ENCODE data around the gene KIAA1671.

KIAA1671 gene

DNA sequence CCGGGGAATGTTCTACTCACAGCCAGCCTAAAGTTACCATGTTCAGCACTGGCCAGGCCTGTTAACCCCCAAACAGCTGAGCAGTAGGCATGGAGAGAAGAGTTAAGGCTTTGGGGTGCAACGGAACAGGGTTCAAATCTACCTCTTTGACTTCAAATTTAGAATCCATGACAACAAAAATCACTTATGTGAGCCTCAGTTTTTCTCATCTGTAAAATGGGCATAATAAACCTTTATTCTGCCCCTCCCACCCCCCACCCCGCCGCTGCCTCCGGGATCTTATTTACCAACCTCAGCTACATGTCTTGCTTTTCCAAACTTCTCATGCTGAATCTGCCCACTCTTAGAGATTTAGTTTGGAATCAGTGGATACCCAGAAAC, 134.4 kb downstream of the KIAA1671 start:
- DNase-seq (ENCODE audit: low read depth in 1 of 2, low spot score in 1 of 2): no peak

DNA sequence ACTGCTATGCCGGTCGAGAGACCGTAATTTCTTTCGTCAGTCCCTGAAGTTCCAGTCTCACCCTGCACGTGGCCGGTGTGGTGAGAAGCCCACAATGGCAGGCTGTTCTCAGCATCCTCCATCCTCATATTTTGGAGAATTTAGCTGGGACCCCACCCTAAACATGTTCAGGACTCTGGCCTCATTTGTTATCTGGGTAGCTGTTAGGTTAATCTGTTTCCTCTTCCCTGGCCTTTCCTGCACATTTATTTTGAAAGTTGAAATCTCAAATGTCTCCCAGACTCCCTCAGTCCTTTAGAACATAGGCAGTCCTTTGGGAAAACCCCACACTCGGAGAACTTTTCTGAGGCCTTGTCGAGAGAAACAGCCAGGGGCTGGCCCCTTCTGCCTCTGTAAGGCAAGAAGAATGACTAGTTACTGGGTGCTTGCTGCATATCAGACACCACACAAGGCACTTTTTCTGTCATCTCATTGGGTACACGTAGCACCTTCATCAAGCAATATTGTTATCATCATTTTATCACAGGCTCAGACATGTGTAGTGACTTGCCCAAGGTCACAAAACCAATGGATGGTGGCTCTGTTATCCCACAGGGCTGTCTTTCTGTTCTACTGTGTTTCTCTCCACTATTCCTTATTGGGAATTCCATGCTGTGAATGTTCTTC, 137.8 kb downstream of the KIAA1671 start:
- no peak for DNase-seq (ENCODE audit: low read depth in 1 of 2, low spot score in 1 of 2)

DNA sequence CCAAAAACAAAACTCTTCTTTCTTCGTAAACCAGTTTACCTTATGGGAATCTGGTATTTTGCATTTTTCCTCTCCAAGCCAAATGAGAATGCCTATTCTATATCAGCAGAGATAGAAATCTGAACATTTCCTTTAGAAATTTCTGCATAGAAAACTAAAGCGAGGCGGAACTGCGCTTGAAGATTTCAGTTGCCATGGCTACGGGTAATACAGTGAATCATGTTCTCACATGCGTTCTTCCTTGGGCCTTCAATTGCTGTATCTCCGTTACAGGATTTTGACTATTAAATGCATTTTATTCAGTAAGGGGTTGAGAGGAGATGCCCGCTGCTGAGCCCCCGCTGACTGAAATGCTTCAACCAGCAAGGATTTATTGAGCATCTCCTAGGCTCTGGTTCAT, 138.9 kb downstream of the KIAA1671 start:
- DNase-seq (ENCODE audit: low read depth in 1 of 2, low spot score in 1 of 2): no peak

DNA sequence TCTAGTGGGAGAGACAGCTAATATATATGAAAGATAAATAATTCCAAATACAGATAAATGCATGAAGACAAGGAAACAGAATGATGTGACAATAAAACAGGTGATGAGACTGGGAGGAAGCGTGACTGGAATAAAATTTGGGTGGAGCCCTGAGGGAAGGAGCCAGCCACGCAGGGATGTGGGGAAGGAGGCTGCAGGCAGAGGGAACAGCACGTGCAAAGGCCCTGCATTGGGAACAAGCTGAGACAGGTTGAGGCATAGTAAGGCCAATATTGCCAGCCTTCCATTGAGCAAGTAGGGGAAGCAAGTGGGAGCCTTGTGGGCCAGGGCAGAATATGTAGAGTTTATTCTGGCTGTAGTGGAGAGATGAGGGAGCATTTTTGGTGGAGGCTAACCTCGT, 139.6 kb downstream of the KIAA1671 start:
- DNase-seq (ENCODE audit: low read depth in 1 of 2, low spot score in 1 of 2): no peak

DNA sequence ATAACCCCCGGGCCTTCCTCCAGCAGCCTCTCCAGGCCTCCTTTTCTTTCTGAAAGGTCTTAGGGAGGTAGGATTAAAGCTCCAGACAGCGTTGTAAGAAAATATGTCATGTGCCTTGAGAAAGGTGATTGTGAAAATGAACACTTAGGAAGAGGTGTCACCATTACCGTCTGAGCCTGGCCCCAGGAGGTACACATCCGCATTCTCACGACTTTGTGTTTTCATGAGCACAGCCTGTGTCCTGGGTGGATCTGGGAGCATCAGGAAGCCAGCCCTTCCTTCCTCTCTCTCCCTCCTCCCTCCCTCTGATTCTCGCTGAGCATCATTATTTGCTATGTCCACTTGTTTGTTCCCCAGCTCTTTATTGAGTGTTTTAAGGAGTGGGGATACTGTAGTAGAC, 142.1 kb downstream of the KIAA1671 start:
- no peak for DNase-seq (ENCODE audit: low read depth in 1 of 2, low spot score in 1 of 2)

DNA sequence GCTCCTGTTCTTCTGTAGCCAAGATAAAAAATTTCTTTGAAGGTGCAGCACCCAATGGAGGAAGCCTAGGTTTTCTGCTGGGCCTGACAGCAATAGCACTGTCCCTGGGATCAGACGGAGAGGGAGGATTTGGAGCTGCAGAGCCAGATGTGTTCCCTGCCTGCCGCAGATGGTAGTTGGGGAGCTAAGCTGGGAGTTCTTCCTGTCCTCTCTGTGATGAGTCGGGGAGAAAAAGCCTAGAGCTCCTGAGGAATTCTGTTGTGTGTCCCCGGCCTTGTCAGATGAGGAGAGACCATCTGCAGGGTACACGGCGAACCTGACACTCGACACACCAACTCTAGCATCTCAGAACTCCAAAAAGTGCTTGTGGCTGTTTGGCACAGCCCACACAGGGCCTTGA, 143.4 kb downstream of the KIAA1671 start:
- DNase-seq (ENCODE audit: low read depth in 1 of 2, low spot score in 1 of 2): no peak

DNA sequence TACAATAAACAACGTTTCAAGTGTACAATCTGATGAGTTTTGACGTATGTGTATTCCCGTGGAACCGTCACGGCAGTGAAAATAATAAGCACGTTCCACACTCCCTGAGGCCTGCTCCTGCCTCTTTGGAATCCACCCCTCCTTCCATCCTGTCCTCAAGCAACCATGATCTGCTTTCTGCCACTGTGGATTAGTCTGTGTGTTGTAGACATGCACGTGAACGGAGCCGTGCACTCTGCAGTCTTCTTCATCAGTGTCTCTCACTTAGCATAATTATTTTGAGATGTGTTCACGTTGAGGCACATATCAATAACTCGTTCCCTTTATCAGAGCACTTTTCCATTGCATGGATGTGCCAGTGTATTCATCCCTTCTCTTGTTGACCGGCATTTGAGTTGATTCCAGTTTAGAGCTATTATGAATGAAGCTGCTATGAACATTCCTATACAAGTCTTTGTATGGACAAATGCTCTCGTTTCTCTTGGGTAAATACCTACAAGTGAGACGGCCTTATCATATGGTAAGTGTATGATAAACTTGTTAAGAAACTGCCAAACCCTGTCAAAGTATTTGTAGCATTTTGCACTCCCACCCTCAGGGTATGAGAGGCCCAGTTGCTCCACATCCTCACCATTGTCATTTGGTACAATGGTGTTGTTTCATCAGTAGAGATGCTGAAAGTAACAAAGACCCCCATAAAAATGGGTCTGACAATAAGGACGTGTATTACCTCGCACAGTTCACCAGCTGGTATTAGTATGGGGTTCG, 144.3 kb downstream of the KIAA1671 start:
- DNase-seq (ENCODE audit: low read depth in 1 of 2, low spot score in 1 of 2): no peak

DNA sequence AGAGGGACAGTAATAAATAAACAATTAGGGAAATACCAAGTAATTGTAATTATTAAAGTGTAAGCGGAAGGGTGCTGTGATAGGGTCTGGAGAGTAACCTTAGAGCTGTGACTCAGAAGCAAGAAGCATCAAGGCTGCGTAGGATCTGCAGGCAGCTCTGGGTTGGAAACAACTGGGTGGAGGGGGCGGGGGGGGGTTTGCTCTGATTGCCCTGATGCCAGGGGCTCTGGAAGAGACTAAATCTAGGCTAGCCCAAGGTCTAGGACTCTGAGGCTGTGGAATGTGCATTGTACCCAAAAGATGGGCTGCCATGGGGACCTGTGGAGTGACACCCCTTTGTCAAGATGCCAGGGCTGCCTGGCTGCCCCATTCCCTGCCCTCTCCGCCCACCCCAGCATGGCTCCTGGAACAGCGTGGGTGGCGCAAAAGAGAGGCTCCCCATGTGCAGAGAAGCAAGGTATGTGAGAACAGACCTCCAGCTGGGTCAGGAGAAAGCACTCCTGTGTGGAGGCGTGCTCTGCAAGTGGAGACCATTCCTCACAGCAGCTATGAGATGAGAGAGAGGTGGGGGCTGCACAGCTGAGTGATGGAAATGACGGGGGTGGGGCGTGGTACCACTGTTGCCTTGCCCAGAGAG, 146.0 kb downstream of the KIAA1671 start:
- no peak for DNase-seq (ENCODE audit: low read depth in 1 of 2, low spot score in 1 of 2)

DNA sequence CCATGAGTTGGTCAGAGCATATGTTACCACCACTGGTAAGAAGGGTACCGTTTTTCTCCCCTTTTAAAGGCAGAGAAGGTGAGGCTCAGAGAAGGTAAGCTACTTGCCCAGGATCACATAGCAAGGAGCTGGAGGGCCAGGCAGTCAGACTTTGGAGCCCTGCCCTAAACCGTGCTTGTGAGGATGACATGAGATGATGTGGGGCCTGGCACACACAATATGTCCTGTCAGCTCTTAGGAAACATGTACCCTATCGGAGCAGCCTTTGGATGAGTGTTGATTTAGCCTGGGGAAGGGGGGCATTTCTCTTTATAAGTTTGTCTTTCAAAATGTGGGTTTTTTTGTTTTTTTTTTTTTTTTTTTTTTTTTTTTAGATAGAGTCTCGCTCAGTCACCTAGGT, 146.7 kb downstream of the KIAA1671 start:
- no peak for DNase-seq (ENCODE audit: low read depth in 1 of 2, low spot score in 1 of 2)

DNA sequence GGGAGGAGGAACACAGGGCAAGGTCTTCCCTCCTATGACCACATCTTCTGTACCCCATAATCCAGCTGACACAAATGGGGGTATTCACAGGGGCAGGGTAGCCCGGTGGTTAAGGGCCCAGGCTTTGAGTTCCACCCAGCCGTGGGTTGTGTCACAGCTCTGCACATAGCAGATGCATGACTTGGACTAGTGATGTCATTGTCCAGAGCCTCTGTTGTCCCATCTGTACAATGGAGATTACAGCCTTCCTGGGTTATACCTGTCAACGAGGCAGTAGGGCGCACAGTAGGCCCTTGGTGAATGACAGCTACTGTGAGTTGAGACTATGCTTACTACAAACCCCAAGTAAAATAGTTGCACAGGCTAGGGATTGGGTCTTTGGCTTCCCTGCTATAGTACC, 147.9 kb downstream of the KIAA1671 start:
- no peak for DNase-seq (ENCODE audit: low read depth in 1 of 2, low spot score in 1 of 2)

DNA sequence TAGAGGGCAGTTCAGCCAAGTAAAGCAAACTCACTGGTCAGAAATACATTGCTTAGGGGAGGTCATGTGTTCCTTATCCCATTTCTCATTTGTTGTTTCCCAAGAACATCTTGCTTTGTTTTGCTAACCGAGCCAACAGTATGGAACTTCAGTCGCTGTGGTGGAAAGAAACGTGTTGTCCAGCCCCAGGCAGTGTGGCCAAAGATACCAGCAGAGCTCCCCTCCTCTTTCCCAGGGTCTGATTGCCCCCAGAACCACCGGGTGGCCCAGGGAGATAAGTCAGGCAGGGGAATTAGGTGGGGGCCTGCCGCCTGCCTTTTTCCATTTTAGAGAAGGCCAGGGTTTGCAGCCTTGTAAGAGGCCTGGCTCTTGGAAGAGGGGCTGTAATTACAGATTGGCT, 148.4 kb downstream of the KIAA1671 start:
- DNase-seq (ENCODE audit: low read depth in 1 of 2, low spot score in 1 of 2): no peak

DNA sequence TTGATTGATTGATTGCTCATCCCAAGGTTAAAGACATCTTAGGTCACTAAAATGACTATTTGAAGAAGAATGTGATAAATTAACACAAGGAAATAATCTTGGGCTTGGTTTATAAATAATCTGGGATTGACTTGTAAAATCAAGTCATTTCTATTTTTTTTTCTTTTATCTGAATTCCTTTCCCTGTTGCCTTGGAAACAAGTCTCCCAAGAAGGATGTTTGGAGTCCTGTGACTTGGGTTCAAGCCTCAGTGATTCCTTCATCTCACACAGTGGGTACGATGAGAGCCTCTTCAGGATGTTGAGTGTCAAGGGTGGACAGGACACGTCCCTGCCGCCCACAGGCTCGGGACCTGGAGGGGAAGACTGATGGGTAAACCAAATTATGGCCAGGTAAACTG, 149.0 kb downstream of the KIAA1671 start:
- DNase-seq (ENCODE audit: low read depth in 1 of 2, low spot score in 1 of 2): no peak

DNA sequence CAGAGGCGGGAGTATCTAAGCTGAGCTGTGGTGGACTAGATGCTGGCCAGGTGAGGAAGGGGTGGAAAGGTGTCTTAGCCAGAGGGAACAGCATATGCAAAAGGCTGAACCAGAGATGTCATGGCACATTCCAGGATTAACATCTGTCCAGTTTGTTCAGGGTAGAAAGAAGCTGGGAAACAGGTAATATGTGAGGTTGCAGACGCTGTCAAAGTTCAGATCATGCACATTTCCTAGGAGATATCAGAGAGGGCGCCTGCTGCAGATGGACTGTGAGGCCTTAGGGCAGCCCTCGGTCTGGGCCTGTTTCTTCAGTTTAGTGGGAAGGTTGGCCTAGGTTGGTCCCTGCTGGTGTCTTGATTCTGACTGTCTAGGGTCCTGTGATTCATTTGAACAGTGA, 149.5 kb downstream of the KIAA1671 start:
- no peak for DNase-seq (ENCODE audit: low read depth in 1 of 2, low spot score in 1 of 2)

DNA sequence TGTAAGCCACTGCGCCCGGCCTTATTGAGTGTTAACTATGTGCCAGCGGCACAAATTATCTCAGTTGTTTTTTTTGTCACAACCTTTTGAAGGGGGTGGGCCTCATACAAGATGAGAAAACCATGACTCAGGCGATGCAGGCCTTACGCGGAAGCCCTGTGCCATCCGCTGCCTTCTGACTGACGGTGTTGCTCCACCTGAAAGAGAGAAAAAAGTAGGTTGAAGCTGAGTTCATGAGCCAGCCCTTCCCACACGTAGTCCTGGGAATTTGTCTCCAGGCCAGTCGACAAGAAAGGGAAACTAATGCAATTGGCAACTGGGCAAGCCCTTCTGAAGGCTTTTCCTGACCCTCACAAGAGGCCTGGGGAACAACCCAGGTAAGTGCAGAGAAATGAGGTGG, 150.2 kb downstream of the KIAA1671 start:
- no peak for DNase-seq (ENCODE audit: low read depth in 1 of 2, low spot score in 1 of 2)

DNA sequence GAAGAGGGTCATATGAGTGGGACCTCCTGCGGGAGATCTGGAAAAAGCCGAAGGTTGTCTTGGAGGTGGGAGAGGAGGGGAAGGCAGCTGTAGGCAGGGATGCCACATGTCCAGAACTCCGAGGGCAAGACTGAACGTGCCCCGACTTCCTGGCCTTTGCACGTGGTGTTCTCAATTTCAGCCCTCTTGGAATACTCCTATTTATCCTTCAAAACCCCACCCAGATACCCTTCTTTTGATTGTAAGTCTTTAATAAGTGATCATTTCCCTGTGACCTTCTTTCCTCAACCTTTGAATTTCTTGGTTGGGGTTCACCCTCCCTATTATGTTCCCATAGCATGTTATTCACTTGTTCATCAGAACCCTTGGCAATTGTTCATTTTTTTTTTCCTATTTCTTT, 151.9 kb downstream of the KIAA1671 start:
- DNase-seq (ENCODE audit: low read depth in 1 of 2, low spot score in 1 of 2): no peak

DNA sequence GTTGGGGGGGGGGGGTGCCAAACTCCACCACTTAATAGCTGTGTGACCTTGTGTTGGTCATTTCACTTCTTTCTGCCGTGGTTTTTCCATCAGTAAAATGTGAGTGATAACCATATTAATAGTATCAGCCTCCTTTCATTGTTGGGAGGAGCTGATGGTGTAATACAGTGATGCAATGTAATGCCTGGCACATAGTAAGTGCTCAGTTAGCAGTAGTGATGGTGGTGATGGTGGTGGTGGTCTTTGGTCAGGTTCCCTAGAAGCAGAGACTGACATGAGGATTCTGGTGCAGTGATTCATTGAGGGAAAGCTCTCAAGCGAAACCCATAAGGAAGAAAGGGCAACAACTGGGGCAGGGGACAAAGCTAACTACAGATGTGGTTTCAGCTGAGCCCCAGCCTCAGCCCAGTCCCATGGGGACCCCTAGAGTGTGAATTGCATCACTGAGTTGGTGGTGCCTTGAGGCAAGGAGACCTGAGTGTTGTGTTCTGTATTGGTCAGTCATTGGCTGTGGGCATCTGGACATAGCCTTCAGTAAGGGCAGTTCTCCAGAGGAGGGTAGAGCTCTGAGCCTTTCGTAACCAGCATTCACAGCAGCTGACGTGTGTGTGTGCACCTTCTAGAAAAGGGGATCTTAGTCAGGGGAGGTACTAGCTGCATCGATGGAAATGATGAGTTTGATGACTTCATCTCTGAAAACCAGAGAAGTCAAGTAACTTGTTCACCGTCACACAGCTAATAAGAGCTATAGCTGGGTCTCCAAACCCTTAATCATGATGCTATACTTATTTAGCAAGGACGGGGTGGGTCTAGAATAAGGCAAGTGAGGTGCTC, 153.5 kb downstream of the KIAA1671 start:
- DNase-seq (ENCODE audit: low read depth in 1 of 2, low spot score in 1 of 2): no peak

DNA sequence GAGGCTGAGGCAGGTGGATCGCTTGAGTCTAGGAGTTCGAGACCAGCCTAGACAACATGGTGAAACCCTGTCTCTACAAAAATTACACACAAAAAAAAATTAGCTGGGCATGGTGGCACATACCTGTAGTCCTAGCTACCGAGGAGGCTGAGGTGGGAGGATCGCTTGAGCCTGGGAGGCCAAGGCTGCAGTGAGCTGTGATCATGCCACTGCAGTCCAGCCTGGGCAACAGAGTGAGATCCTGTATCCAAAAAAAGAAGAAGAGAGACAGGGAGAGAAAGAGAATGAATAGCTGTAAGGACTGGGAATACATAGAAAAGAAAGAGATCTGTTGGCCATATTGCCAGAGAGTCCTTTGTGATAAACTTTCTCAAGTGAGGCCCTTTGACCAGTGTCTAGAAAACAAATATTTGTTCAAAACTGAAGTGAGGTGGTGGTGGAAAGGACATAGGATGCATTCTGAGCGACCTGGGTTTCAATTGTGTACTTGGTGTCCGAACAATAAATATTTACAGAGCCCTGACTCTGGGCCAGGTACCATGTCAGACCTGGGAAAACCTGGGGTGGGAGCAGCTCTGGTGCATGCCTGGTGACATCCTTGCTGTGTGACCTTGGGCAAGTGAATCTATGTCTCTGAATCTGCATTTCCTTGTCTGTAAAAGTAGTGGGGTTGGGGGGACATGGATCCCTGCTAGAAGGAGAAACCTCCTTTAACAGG, 157.5 kb downstream of the KIAA1671 start:
- DNase-seq (ENCODE audit: low read depth in 1 of 2, low spot score in 1 of 2): no peak

DNA sequence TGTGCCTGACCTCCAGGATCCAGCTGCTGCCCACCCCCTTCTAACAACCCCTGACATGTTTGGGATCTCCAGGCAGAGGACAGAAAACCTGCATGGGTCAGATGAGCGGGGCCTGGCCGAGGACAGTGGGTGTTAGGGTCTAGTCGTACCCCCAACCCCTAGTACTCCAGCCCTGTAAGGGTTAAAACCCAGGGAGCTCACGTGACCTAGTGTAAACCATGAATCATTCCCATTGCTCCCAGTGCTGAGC, 158.0 kb downstream of the KIAA1671 start:
- DNase-seq (ENCODE audit: low read depth in 1 of 2, low spot score in 1 of 2): no peak

DNA sequence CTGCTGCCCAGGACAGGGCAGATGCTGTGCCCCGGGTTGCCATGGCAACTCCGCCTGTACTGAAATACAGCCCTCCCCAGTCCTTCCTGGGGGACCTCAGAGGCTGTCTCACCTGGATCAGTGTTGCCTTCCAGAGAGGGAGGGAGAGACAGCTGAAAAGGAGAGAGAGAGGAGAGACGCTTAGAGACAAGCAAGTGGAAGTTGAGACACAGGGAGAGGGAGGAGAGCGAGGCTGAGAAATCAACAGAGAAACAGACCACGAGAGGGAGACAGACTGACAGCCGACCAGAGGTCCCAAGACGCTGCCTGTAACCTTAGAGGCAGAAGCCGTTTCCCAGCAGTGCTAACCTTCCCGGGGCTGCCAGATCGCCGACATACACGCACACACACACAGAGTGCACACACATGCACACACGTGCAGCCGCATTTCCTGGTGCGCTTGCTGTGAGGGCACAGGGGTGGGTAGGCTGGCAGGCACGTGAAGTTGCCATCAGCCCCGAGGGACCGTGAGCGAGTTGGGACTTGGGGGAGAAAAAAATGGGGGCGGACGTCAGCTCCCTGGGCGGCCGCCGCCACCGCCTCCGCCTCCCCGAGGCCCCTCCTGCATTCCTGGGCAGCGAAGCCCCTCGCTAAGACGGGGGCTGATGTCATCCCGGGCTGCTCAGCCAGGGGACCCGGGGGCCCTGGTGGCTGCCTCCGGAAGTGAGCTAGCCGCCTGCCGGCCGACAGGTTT, 158.5 kb downstream of the KIAA1671 start:
- peak; percentile 8 to 9 for DNase-seq (ENCODE audit: low read depth in 1 of 2, low spot score in 1 of 2)

Data from activated T-helper 1 cell treated with anti-CD3 and anti-CD28 coated beads, Interleukin-2, amount 50 U/mL, for 16 hours (primary cell).